ENCODE data around the gene PCGF5.
"Not testable (repeated sequence)": the region's sequence is repeated elsewhere in the genome, so short reads cannot be mapped to it uniquely, and the experiment has no call there.

Gene PCGF5

GRCh38 chr10:91220194-91220953 lies at the start of gene PCGF5:
PCGF5 (plus strand) TSS chr10:91220663; CDS start chr10:91222872, 2,209 bp downstream.
- DNase-seq = peak; percentile 93

GRCh38 chr10:91171485-91171884 lies 49.0 kb upstream of the PCGF5 start:
- no peak for DNase-seq

GRCh38 chr10:91172348-91172747 lies 48.1 kb upstream of the PCGF5 start:
- DNase-seq = no peak

- DNase-seq = no peak
Observed at GRCh38 chr10:91185239-91185875, 35.1 kb upstream of the PCGF5 start.

DNA sequence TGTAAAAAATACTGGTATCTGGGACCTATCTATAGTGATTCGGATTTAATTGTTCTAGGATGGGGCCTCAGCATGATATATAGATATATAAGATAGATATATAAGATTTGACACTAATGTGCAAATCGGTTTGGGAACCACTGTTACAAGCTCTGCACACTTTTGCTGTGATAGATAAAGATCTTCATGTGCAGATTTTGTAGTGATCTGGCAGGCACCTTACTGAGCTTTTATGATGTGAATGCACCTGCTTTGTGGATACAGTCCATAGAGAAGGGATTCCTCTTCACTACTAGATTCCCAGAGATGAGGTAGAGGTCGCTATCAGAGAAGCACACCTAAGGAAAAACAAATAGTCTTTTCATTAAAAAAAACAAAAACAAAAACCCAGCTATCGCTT lies 33.3 kb upstream of the PCGF5 start:
- no peak for DNase-seq

DNA sequence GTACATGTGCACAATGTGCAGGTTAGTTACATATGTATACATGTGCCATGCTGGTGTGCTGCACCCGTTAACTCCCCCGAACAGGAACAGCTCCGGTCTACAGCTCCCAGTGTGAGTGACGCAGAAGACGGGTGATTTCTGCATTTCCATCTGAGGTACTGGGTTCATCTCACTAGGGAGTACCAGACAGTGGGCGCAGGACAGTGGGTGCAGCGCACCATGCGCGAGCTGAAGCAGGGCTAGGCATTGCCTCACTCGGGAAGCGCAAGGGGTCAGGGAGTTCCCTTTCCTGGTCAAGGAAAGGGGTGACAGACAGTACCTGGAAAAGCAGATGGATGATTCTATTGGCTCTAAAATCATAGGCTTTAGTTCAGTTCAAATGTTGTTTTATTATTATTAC lies 32.5 kb upstream of the PCGF5 start:
- not testable (repeated sequence) for DNase-seq

DNA sequence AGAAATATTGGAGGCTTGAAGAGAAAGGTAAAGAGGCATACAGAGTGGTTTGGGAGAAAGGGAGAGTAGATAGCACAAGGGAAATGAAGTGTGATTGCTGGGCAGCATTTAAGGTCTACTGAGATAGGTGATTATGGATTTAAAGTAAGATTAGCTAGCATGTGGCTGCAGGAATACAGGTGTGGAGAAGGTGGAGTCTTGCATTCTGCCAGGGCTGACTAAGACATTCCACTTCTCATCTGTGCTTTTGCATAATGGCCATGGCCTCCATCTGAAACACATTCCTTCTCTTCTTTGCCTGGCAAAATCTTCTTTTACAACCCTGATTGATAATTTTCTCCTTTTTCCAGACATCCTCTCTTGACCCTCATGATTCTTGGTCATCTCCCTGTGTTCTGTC lies 31.6 kb upstream of the PCGF5 start:
- no peak for DNase-seq

GRCh38 chr10:91190388-91190870 lies 30.0 kb upstream of the PCGF5 start:
- no peak for DNase-seq

- DNase-seq = no peak
Observed at GRCh38 chr10:91190876-91191583, 29.4 kb upstream of the PCGF5 start.

GRCh38 chr10:91191584-91191919 lies 28.9 kb upstream of the PCGF5 start:
- no peak for DNase-seq

GRCh38 chr10:91194497-91195179 lies 25.8 kb upstream of the PCGF5 start:
- peak; percentile 20 for DNase-seq

- no peak for DNase-seq
Observed at GRCh38 chr10:91196268-91197048, 24.0 kb upstream of the PCGF5 start.

- no peak for DNase-seq
Observed at GRCh38 chr10:91197127-91197526, 23.3 kb upstream of the PCGF5 start.

DNA sequence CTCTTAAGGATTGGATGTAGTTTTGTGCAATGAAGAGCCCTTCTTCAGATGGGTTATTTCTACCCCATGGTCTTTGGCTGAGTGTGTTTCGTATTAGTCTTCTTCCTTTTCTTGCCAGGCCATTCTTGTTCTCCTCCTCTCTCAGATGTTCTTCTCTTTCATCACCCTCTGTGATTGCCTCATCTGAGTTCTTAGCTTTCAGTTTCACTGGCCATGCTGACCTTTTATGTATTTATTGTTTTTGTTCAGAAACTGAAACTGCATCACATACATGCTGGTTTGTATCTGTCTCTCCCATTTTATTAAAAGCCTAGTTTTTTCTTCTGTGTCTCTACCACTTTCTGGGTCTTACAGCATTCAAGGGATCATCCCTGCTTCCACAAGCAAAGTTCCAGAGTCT lies 21.7 kb upstream of the PCGF5 start:
- DNase-seq = no peak

GRCh38 chr10:91200314-91201212 lies 19.9 kb upstream of the PCGF5 start:
- DNase-seq = no peak

GRCh38 chr10:91201213-91201996 lies 19.1 kb upstream of the PCGF5 start:
- DNase-seq = peak; percentile 38

- no peak for DNase-seq
Observed at GRCh38 chr10:91206427-91206826, 14.0 kb upstream of the PCGF5 start.

GRCh38 chr10:91206837-91207474 lies 13.5 kb upstream of the PCGF5 start:
- DNase-seq = no peak

DNA sequence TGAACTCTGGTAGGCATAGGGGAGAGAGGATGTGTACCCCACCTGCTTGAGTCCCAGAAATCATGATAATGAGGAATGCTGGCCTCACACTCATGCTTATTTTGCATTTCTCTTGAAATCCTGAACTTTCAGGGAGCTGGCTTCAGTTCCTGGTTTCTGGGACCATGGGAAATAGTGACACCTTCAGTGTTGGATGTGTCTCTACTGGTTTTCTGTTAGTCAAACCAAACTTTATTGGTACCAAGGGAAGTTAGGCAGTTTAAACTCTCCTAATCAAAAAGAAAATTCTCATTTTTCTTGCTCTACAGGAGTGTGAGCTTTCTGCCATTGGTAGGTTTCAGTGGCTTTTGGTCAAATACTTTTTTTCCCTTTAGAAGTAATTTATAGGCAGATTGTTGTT lies 11.8 kb upstream of the PCGF5 start:
- no peak for DNase-seq

- DNase-seq = no peak
Observed at GRCh38 chr10:91210014-91210413, 10.4 kb upstream of the PCGF5 start.

All from CD4-positive, alpha-beta T cell treated with Interleukin-6 for 4 hours (primary cell).